Prostate gland (tissue), 2 donors: Measurements from ENCODE around the gene HTR6.

Experiments
- POLR2AphosphoS5 ChIP-seq: sonication (generic); formaldehyde crosslinking; IDR thresholded peaks from one replicate; pipeline ENCODE4 v1.6.1; 2017; ENCODE audit warnings: antibody characterized with exemption
- TF ChIP-seq, protein P1 (sequence below), 4 experiments: fragments of 200-600 bp in 2 of 4; fragments of 450-650 bp in 2 of 4; sonication (generic) in 2 of 4; IDR thresholded peaks; 1 replicate in 3 of 4; 2 replicates in 1 of 4; pipeline ENCODE4 v1.5.1; 2016 to 2019; ENCODE audit warnings: antibody characterized with exemption in 4 of 4, mild to moderate bottlenecking in 2 of 4, moderate library complexity in 2 of 4

DNA sequence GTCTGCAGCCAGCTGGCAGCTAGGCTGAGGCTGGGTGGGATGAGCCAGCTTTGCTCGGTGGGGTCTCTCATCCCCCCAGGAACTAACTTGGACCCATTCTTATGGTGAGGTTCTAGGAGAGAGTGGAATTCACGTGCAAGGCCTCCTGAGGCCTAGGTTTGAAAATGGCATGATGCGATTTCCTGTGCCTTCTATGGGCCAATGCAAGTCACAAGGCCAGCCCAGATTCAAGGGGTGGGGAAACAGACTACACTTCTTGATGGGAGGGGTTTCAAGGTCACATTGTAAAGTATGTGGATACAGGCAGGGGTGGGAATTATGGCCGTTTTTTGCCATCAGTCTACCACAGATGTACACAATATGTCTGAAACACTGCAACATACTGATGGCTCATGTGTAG, 48.3 kb downstream of the HTR6 start:
- TF ChIP-seq, protein P1, sequence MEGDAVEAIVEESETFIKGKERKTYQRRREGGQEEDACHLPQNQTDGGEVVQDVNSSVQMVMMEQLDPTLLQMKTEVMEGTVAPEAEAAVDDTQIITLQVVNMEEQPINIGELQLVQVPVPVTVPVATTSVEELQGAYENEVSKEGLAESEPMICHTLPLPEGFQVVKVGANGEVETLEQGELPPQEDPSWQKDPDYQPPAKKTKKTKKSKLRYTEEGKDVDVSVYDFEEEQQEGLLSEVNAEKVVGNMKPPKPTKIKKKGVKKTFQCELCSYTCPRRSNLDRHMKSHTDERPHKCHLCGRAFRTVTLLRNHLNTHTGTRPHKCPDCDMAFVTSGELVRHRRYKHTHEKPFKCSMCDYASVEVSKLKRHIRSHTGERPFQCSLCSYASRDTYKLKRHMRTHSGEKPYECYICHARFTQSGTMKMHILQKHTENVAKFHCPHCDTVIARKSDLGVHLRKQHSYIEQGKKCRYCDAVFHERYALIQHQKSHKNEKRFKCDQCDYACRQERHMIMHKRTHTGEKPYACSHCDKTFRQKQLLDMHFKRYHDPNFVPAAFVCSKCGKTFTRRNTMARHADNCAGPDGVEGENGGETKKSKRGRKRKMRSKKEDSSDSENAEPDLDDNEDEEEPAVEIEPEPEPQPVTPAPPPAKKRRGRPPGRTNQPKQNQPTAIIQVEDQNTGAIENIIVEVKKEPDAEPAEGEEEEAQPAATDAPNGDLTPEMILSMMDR (IDR thresholded peaks at IDR 0.05) = no peak
- TF ChIP-seq POLR2AphosphoS5 = no peak
